ENCODE data around the gene ATRIP.

DNA sequence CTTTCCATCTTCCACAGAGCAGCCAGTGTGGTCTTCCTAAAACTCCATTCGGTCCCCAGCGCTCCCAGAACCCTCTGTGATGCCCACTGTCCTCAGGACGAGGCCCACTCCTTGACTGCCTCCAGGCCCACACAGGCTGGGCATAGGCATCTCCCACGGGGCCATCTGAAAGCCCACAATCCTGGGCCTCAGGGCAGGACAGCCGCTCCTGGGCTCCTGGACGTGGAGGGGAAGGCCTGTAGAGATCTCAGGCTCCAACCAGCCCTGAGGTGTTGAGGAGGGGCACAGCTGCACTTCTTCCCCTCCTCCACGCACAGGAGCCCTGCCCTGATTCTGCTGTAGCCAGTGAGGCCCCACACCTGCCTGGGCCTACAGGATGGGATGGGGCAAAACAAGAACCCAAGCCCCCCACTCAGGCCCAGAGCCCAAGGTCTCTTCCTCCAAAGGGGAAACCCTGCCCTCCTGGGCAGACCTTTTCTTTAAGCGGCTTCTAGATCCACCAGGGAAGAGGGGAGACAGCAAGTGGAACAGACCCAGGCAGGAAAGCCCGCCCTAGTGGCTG lies 31.5 kb downstream of the ATRIP start:
- TF ChIP-seq EZH2 (IDR thresholded peaks at IDR 0.05; ENCODE audit: low read depth), result no peak
- TF ChIP-seq, protein P1, sequence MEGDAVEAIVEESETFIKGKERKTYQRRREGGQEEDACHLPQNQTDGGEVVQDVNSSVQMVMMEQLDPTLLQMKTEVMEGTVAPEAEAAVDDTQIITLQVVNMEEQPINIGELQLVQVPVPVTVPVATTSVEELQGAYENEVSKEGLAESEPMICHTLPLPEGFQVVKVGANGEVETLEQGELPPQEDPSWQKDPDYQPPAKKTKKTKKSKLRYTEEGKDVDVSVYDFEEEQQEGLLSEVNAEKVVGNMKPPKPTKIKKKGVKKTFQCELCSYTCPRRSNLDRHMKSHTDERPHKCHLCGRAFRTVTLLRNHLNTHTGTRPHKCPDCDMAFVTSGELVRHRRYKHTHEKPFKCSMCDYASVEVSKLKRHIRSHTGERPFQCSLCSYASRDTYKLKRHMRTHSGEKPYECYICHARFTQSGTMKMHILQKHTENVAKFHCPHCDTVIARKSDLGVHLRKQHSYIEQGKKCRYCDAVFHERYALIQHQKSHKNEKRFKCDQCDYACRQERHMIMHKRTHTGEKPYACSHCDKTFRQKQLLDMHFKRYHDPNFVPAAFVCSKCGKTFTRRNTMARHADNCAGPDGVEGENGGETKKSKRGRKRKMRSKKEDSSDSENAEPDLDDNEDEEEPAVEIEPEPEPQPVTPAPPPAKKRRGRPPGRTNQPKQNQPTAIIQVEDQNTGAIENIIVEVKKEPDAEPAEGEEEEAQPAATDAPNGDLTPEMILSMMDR (conservative IDR thresholded peaks at IDR 0.05), result no peak
